Bronchial epithelial cell (primary cell): ENCODE measurements around the gene MRPL28. TPM values are rescaled to one million over a fixed set of nuclear protein-coding genes. Genes with fewer than 3 reads are reported as not detected.

Source experiments
- DNase-seq: peaks from one replicate; pipeline ENCODE4 v3.0.0-alpha.2; 2010; ENCODE audit warnings: low read depth
- FAIRE-seq: peaks from 2 replicates; lab custom pipeline; 2011; peaks lifted over from hg19 to GRCh38; lab: Jason Lieb, UNC
- H3K27me3 ChIP-seq: 2 replicates; pipeline ENCODE4 v1.5.1; 2011; ENCODE audit warnings: low read length; ENCODE audit not compliant: control insufficient read depth, insufficient read depth
- H3K36me3 ChIP-seq: 2 replicates; pipeline ENCODE4 v1.5.1; 2011; ENCODE audit warnings: low read length; ENCODE audit not compliant: control insufficient read depth, insufficient read depth
- H3K4me3 ChIP-seq: 2 replicates; pipeline ENCODE4 v1.5.1; 2011; ENCODE audit warnings: mild to moderate bottlenecking, low read depth, low read length, control low read depth
- CTCF ChIP-seq: IDR thresholded peaks from 2 replicates; pipeline ENCODE4 v1.5.1; 2011; ENCODE audit warnings: mild to moderate bottlenecking, moderate library complexity, low read length, control low read depth, inconsistent platforms; ENCODE audit not compliant: insufficient read depth, severe bottlenecking
- total RNA-seq: library from RNA; depleted of rRNA; stranded (reverse); fragments of >200 nt; gene quantifications from 2 replicates; pipeline ENCODE4 v1.2.1, GENCODE V29; 2014

The MRPL28 gene
- total RNA-seq, 1 donor from 2014 or later = 113 TPM

- peak; percentile 17 for TF ChIP-seq CTCF
- H3K4me3 ChIP-seq = peak overlapping the region; percentile 18
- H3K36me3 ChIP-seq = no peaks in the 10 kb centered on the region
- H3K27me3 ChIP-seq = no peaks in the 10 kb centered on the region
- DNase-seq (peak; percentile 74), FAIRE-seq (peak; percentile 94)
Observed at GRCh38 chr16:383326-384051, 13.2 kb upstream of the MRPL28 start.

GRCh38 chr16:381789-382717 lies 11.7 kb upstream of the MRPL28 start, which contains the start of gene PGAP6:
Gene PGAP6 (minus strand): TSS chr16:381978. CDS start chr16:381821, 157 bp downstream.
- TF ChIP-seq CTCF = no peak
- peak within 1 kb of the TSS; percentile 74 for H3K4me3 ChIP-seq
- no peak for DNase-seq
- H3K27me3 ChIP-seq = no peaks in the 10 kb centered on the region
- no peak for FAIRE-seq
- H3K36me3 ChIP-seq = peaks cover 1% of the 10 kb centered on the region

GRCh38 chr16:381012-381788 lies 10.9 kb upstream of the MRPL28 start:
- FAIRE-seq (no peak), DNase-seq (no peak)
- peaks cover 3% of the 10 kb centered on the region for H3K36me3 ChIP-seq
- TF ChIP-seq CTCF = no peak
- no peaks in the 10 kb centered on the region for H3K27me3 ChIP-seq
- peak overlapping the region; percentile 74 for H3K4me3 ChIP-seq

GRCh38 chr16:380762-381011 lies 10.3 kb upstream of the MRPL28 start:
- no peak for FAIRE-seq

More at GRCh38 chr16:380762-381011, 10.3 kb upstream of the MRPL28 start:
- Histone ChIP-seq H3K36me3 (peaks cover 3% of the 10 kb centered on the region), H3K27me3 (no peaks in the 10 kb centered on the region), H3K4me3 (peak overlapping the region; percentile 74)
- no peak for TF ChIP-seq CTCF
- DNase-seq = no peak
